Inferior parietal cortex (tissue), 1 donor: ENCODE results near the gene PIP4K2A.

Experiments
- DNase-seq: peaks from one replicate; pipeline ENCODE4 v3.0.0-alpha.2; 2016; ENCODE audit errors: extremely low spot score

The PIP4K2A gene

DNA sequence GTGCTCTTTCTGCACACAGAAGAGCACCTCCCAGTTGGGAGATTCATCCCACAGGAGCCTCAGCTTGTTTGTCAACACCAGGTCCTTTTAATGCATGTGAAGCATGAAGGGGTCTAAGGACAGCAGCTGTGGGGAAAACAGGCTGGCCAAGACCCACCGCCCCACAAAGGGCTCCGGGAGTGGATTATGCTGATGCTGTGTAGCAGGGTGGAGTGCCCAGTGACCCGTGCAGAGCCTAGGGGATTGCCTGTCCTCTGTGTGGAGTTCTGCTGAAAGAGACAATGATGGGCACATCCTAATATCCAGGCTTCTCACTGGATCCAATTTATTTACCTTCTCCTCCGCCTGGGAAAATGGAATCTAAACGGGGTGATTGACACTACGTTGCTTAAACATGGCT, 74.0 kb downstream of the PIP4K2A start:
- DNase-seq, result no peak

GRCh38 chr10:22638863-22639262, 75.5 kb downstream of the PIP4K2A start:
- no peak for DNase-seq

GRCh38 chr10:22637491-22637890, 76.9 kb downstream of the PIP4K2A start:
- DNase-seq, result no peak

DNA sequence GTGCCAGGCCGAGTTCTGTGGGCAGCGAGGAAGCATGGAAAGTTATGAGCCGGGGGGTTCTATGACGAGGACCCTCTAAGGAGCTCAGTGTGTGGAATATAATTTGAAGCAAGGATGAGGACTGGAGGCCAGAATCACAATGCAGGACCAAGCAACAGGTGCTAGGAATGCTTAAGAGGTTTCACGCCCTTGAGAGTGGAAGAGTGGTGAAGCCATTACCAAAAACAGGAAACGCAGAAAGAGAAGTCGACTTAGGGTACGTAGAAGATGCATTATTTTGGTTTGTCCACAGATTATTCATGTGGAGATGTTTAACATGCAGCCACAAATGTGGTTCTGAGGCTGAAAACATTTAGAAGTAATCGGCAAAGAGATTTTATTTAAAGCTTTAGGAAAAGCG, 78.7 kb downstream of the PIP4K2A start:
- no peak for DNase-seq

- no peak for DNase-seq
These were observed 79.5 kb downstream of the PIP4K2A start for GRCh38 chr10:22634606-22635459.

DNA sequence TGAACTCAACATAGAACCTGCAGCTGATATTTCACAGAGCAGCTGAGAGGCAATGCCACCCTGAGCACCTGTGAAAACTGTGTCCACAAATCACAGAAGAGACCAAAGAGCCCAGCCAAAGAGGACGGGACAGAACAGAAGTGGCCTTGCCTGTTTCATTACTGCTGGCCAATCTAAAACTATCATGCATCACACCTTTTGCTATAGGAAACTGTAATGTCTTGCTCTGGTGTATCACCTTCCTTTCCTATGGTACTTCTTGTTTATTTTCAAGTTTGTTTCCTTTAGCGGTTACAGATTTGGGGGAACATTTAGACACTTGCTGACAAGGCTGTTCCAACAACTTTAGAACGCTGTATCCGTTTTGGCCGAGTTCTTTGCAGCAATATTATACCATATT, 80.3 kb downstream of the PIP4K2A start:
- no peak for DNase-seq

DNA sequence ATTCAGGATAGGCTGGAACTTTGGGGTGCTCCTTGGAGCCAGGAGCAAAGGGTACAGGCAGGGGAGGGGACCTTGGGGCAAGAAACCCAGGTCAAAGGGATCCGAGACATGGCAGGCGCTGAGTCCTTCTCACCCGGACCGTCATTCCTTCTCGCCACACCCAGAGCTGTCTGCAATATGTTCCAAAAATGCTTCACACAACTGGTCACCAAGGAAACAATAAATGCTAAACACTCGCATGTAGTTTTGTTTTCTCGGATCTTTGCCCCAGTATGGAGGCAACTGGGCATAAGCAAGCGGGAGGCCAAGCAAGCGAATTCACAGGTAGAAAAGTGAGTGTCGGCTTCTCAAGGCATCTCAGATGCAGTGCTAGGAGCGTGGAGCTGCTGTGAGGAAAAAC, 80.8 kb downstream of the PIP4K2A start:
- DNase-seq, result no peak

GRCh38 chr10:22633106-22633505, 81.3 kb downstream of the PIP4K2A start:
- no peak for DNase-seq

- peak; percentile 83 for DNase-seq
These were observed 82.6 kb downstream of the PIP4K2A start for GRCh38 chr10:22631646-22632278.

GRCh38 chr10:22631185-22631584, 83.2 kb downstream of the PIP4K2A start:
- DNase-seq, result no peak

GRCh38 chr10:22630234-22631174, 83.9 kb downstream of the PIP4K2A start:
- no peak for DNase-seq

DNA sequence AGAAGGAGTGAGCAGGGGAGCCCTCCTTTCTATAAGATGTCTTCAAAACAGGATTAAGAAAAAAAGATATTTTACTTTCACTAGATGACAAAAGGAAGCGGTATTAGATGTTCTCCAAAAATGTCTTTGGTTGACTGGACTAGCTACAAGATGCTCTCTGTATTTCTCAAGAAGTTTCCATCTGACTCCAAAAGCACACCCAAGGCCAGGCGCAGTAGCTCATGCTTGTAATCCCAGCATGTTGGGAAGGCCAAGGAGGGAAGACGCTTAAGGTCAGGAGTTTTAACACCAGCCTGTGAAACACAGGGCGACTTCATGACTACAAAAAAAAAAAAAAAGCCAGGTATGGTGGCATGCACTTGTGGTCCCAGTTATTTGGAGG, 84.5 kb downstream of the PIP4K2A start:
- DNase-seq, result no peak

DNA sequence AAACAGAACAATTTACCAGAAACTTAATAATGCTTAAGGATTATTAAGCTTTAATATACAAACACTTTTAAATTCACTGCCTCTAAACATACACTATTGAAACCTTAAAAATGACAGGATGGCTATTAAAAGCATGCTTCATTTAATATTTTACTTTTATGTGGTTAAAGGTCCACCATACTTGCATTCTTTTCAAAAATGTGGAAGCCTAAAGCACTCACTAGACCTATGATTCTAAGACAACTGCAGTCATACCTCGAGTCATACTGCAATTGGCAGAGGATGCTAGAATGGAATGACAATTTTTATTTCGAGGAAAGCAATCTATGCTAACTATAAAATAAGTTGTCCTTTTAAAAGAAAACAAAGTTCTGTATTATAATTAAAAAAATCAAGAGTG, 85.3 kb downstream of the PIP4K2A start:
- no peak for DNase-seq

DNA sequence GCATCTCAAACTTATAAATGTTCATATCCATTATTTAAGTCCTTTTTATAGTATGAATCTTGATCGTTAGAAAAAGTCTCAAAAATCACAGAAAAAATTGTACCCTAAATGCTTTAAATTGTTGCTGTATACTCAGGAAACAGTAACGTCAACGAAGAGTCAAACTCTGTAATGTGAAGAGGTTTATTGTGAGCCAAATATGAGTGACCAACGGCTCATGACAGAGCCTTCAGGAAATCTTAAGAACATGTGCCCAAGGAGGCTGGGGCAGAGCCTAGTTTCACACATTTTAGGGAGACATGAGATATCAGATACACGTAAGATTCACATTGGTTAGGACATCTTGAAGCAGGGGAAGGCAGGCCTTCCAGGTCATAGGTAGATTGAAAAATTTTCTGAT, 86.1 kb downstream of the PIP4K2A start:
- DNase-seq, result no peak

GRCh38 chr10:22626784-22627183, 87.6 kb downstream of the PIP4K2A start:
- no peak for DNase-seq

DNA sequence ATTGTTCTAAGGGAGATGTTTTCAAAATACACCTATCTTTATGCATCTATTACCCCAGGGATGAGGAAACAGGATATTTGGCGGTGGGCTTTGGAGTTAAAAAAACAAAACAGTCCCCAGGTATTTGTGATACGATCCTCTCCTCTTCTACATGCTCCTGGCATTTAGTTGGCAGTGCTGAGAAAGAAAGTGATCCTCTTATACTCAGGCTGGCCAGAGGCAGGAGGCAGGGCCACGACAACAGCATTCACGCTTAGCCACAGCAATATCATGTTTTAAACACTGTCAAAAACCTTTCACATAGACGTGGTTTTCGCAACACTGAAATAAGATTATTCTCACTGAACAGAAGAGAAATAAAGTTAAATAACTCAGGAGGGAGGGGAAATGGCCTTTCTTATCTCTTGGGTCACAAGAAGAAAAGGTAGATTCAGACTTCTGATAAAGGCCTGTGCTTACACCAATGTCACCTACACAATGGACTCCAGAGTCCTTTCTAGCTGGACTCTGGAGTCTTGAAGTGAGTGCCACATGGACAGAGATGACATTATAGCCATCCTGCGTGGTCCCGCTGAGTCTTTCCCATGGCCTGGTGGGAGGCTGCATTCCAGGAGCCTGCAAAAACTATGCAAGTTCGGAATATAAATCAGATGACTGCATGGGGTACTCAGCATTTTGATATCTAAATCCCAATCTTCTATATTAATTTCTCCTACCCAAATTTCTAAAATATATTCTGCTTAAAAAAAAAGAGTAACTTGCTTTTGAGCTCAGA, 88.7 kb downstream of the PIP4K2A start:
- DNase-seq, result no peak

- DNase-seq, result no peak
These were observed 90.1 kb downstream of the PIP4K2A start for GRCh38 chr10:22624287-22624738.

- DNase-seq, result no peak
These were observed 90.6 kb downstream of the PIP4K2A start for GRCh38 chr10:22623633-22624253.

GRCh38 chr10:22622242-22622806, 92.1 kb downstream of the PIP4K2A start:
- no peak for DNase-seq

DNA sequence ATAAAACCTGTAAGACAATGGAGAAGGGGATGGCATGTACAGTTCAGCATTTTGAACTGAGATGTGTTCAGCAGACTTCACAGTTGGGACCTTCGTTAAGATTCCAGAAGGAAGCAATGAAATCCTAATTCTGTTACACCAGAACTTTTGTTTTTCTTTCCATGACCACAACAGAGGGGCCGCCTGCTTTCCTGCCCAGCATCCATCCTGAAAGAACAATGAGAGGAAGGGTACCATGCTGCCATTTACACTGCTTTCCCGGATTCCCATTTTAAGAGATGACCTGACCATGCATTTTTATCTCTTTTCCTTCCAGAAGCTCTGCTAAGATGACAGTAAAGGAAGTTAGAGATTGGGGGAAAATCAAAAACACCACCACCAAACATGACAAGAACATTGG, 92.7 kb downstream of the PIP4K2A start:
- DNase-seq, result no peak

DNA sequence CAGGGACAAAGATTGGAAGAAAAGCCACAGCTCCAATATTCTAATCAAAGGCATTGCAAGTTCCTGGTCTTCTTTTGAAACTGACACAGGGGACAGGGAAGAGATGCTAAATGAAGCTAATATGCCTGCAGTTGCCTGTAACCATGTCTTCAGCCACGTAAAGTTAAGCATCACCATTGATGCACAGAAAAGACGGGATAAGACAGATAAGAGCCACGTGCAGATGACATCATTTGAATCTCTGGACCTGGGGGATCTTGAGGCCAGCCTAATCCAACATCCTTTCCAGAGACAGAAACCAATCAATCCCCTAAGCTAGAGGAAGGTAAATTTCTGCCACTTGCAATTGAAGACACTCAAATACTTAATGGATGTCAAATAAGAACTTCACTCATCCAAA, 93.4 kb downstream of the PIP4K2A start:
- no peak for DNase-seq
